GM06990 (cell line): ENCODE data around the gene TMEM88.
A peak's percentile ranks its signal among the peaks of the same experiment; 100 is the strongest.

ENCODE experiments used
- DNase-seq: peaks from one replicate; pipeline ENCODE4 v3.0.0-alpha.2; 2011; ENCODE audit not compliant: insufficient read length; ENCODE audit errors: extremely low read depth
- H3K27me3 ChIP-seq: replicated peaks from 2 replicates; pipeline ENCODE4 v1.6.0; 2011; ENCODE audit warnings: low read length; ENCODE audit not compliant: control insufficient read depth, insufficient read depth
- H3K36me3 ChIP-seq: 2 replicates; pipeline ENCODE4 v1.5.1; 2011; ENCODE audit warnings: low read length; ENCODE audit not compliant: control insufficient read depth, insufficient read depth
- H3K4me3 ChIP-seq: replicated peaks from 2 replicates; pipeline ENCODE4 v1.5.1; 2011; ENCODE audit warnings: low read depth, mild to moderate bottlenecking, control low read depth, low read length
- TF ChIP-seq, protein P1 (sequence below): IDR thresholded peaks from 2 replicates; pipeline ENCODE4 v1.5.1; 2011; ENCODE audit warnings: low read length, control low read depth, mild to moderate bottlenecking, inconsistent platforms; ENCODE audit not compliant: insufficient read depth, poor library complexity, severe bottlenecking

The TMEM88 gene

DNA sequence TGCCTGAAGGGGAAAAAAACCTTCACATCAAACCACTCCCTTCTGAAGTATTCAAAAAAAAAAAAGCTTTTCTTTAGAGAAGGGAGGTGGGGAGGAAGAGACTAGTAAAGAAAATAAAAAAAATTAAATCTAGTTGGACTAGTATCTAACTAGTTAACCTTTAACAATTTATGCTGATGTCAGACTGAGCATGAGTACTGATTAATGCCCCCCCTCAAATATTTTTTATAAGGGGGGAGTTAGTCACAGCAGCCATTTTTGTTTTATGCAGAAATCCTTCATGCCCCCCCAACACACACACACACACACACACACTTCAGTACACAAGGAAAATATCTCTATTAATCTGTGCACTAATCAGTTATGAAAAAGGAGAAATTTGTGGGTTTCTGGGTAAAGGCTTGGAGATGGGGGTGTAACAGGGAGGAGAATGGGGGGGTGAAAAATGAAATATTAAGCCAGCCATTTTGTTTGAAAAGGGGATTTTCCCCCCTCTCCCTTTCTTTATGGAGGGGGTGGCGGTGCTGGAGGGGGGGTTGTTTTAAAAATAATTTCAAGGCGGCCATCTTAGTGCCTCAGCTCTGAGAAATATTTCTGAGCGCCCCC lies 29.0 kb downstream of the TMEM88 start:
- Histone ChIP-seq H3K4me3 (peak overlapping the region; percentile 95), H3K36me3 (peaks cover 7% of the 10 kb centered on the region), H3K27me3 (no peaks in the 10 kb centered on the region)
- TF ChIP-seq, protein P1, sequence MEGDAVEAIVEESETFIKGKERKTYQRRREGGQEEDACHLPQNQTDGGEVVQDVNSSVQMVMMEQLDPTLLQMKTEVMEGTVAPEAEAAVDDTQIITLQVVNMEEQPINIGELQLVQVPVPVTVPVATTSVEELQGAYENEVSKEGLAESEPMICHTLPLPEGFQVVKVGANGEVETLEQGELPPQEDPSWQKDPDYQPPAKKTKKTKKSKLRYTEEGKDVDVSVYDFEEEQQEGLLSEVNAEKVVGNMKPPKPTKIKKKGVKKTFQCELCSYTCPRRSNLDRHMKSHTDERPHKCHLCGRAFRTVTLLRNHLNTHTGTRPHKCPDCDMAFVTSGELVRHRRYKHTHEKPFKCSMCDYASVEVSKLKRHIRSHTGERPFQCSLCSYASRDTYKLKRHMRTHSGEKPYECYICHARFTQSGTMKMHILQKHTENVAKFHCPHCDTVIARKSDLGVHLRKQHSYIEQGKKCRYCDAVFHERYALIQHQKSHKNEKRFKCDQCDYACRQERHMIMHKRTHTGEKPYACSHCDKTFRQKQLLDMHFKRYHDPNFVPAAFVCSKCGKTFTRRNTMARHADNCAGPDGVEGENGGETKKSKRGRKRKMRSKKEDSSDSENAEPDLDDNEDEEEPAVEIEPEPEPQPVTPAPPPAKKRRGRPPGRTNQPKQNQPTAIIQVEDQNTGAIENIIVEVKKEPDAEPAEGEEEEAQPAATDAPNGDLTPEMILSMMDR, result no peak
- no peak for DNase-seq

DNA sequence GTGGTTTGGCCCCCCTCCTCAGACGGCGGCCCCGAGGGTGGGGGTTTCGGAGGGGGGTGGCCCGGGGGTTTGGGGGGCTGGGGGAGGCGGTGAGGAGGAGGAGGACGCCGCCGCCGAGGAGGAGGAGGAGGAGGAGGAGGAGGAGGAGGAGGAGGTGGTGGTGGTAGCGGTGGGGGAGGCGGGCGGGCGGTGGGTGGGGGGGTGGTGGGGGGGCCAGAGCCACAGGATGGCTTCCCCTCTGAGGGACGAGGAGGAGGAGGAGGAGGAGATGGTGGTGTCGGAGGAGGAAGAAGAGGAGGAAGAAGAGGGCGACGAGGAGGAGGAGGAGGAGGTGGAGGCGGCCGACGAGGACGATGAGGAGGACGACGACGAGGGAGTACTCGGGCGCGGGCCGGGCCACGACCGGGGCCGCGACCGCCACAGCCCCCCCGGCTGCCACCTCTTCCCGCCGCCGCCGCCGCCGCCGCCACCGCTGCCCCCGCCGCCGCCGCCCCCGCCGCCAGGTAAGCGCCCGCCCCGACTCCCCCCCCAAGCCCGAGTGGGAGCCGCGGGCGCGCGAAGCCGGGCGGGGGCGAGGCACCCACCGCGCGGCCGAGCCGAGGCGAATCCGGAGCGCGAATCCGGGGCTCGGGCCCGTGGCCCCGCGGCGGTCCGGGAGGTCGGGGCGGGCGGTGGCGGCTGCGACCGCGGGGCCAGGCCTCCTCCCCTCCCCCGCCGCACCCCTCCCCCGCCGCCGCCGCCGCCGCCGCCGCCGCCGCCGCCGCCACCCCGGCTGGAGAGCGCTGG lies 29.9 kb downstream of the TMEM88 start:
- no peaks in the 10 kb centered on the region for H3K27me3 ChIP-seq
- DNase-seq, result peak; percentile 22
- H3K36me3 ChIP-seq, result peaks cover 4% of the 10 kb centered on the region
- TF ChIP-seq, protein P1, result no peak
- H3K4me3 ChIP-seq, result peak overlapping the region; percentile 95

- H3K27me3 ChIP-seq, result no peaks in the 10 kb centered on the region
- H3K36me3 ChIP-seq, result peaks cover 6% of the 10 kb centered on the region
- TF ChIP-seq, protein P1, result no peak
- peak; percentile 66 for DNase-seq
- H3K4me3 ChIP-seq, result peak overlapping the region; percentile 95
Measured at GRCh38 chr17:7885367-7886226, 30.7 kb downstream of the TMEM88 start.

DNA sequence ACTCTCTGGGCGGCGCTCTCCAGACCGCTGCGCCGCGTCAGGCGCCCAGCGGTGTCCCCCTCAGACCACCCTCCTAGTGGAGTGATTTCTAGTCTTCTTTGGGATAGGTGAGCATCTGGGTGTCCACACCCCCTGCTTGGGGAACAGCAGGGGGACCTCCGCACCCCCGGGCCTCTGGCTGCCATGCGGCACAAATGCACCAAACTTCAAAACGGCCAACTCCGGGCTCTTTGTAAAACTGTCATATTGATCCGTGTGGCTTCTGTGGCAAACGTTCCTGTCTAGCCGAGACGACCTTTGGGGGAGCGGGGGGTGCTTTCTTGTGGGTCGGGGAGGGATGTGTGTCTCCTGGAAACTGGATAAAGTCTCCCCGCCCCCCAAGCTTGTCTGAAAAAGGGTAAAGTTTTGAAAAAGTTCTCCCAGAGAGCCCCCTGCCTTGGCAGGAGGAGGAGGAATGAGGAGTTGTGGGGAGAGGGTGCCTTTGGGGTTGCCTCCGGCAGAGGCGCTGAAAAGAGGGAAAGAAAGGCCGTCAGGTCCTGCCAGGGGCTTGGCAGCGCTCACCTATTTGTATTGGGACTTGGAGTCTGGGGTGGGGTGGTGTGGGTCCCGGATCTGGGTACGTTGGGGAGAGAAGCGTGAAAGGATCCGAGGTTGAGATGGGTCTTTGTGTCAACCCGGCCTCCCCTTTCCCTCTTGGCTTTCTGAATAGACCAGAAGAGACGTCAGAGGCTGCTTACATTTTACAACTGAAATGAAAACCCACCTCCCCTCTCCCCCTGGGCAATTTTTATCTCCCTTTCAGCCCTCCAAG lies 31.6 kb downstream of the TMEM88 start:
- Histone ChIP-seq H3K4me3 (peak overlapping the region; percentile 95), H3K36me3 (peaks cover 9% of the 10 kb centered on the region), H3K27me3 (no peaks in the 10 kb centered on the region)
- peak; percentile 70 for DNase-seq
- TF ChIP-seq, protein P1, result peak; percentile 28

- peak overlapping the region; percentile 95 for H3K4me3 ChIP-seq
- TF ChIP-seq, protein P1, result no peak
- no peaks in the 10 kb centered on the region for H3K27me3 ChIP-seq
- no peak for DNase-seq
- H3K36me3 ChIP-seq, result peaks cover 6% of the 10 kb centered on the region
Measured at GRCh38 chr17:7887038-7887481, 32.2 kb downstream of the TMEM88 start.
